A673 (cell line): Measurements from ENCODE around the gene HPF1. TPM values are rescaled to one million over a fixed set of nuclear protein-coding genes. Genes with fewer than 3 reads are reported as not detected.

ENCODE experiments used
- BruUV-seq: library from RNA; stranded (reverse); fragments of 400-500 nt; replicated peaks from 2 replicates; lab custom pipeline; 2021; lab: Mats Ljungman, UMichigan
- CTCF ChIA-PET: fragments of 300-600 bp; sonication (Branson Sonifier 250); formaldehyde crosslinking; loops from one replicate; lab custom pipeline; 2022; ENCODE audit warnings: antibody characterized with exemption; lab: Charles Lee
- POLR2A ChIA-PET: fragments of 300-600 bp; sonication (Branson Sonifier 250); formaldehyde crosslinking; loops from one replicate; lab custom pipeline; 2022; ENCODE audit warnings: antibody characterized with exemption; ENCODE audit not compliant: low non-redundant PET; lab: Charles Lee
- DNase-seq: peaks from one replicate; pipeline ENCODE4 v3.0.0-alpha.2; 2015; ENCODE audit warnings: low spot score
- H3K27ac ChIP-seq: fragments of 200-600 bp; sonication (generic); 2 replicates; pipeline ENCODE4 v1.5.1; 2016; ENCODE audit warnings: mixed run types, low read depth, mild to moderate bottlenecking, mixed read lengths, antibody characterized with exemption, low read length; ENCODE audit not compliant: poor library complexity, severe bottlenecking
- H3K27me3 ChIP-seq: fragments of 200-600 bp; sonication (generic); replicated peaks from 2 replicates; pipeline ENCODE4 v1.6.1; 2017; ENCODE audit warnings: mixed run types, low read depth, mild to moderate bottlenecking, mixed read lengths, antibody characterized with exemption, low read length; ENCODE audit not compliant: insufficient read depth, poor library complexity
- H3K36me3 ChIP-seq: fragments of 200-600 bp; sonication (generic); 2 replicates; pipeline ENCODE4 v1.6.1; 2016; ENCODE audit warnings: mixed run types, mild to moderate bottlenecking, mixed read lengths, antibody characterized with exemption, low read length; ENCODE audit not compliant: insufficient read depth, poor library complexity, severe bottlenecking
- H3K4me1 ChIP-seq: fragments of 200-600 bp; sonication (generic); 2 replicates; pipeline ENCODE4 v1.6.1; 2017; ENCODE audit warnings: mixed run types, mild to moderate bottlenecking, mixed read lengths, antibody characterized with exemption, low read length; ENCODE audit not compliant: insufficient read depth, poor library complexity, severe bottlenecking
- H3K4me3 ChIP-seq: fragments of 200-600 bp; sonication (generic); 2 replicates; pipeline ENCODE4 v1.5.1; 2016; ENCODE audit warnings: low read depth, mixed run types, mild to moderate bottlenecking, mixed read lengths, low read length; ENCODE audit not compliant: poor library complexity, severe bottlenecking
- H3K9me3 ChIP-seq: fragments of 200-600 bp; sonication (generic); 2 replicates; pipeline ENCODE4 v1.6.1; 2016; ENCODE audit warnings: mixed run types, low read depth, mild to moderate bottlenecking, mixed read lengths, antibody characterized with exemption, low read length; ENCODE audit not compliant: poor library complexity, severe bottlenecking
- CTCF ChIP-seq: fragments of 300-800, 200-600 bp; sonication (generic); conservative IDR thresholded peaks from 2 replicates; pipeline ENCODE4 v1.5.1; 2017; ENCODE audit warnings: low read depth, mild to moderate bottlenecking, antibody characterized with exemption, low read length, moderate library complexity, mixed read lengths
- EZH2 ChIP-seq: fragments of 200-600 bp; sonication (generic); IDR thresholded peaks from 2 replicates; pipeline ENCODE4 v1.6.1; 2017; ENCODE audit warnings: borderline replicate concordance, low read depth, mild to moderate bottlenecking, mixed read lengths, antibody characterized with exemption, low read length; ENCODE audit not compliant: poor library complexity, severe bottlenecking
- intact Hi-C: fragments of 100-400 bp; cut with micrococcal nuclease; formaldehyde crosslinking; loops from one replicate; pipeline ENCODE4 v1.10.0; 2022; ENCODE audit not compliant: unreplicated experiment
- total RNA-seq: library from RNA; stranded (reverse); gene quantifications from 2 replicates; pipeline ENCODE4 v1.2.3, GENCODE V29; 2021

HPF1 gene
- total RNA-seq, 1 experiment from 2014 or later, result 54.4 TPM

DNA sequence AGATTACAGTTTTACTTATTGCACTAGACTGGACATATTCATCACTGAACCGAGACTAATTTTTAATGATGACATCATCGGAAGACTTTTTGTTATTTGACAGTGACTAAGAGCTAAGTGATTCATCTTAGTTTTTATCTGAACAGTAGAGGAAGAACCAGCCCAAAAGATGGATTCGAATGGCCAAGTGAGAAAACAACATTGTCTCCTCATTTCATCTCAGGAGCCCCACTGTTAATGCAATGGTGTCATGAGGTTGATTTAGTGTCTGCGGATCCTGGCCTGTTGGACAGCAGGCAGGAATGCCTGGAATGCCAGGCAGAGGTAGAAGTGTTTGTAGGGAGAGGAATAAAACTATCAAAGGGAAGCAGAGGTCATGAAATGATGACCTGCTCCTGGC lies 37.8 kb upstream of the HPF1 start:
- ChIA-PET POLR2A (no interaction called here), CTCF (no interaction called here)
- no peak overlapping the region for H3K4me3 ChIP-seq
- no peaks in the 10 kb centered on the region for H3K36me3 ChIP-seq
- no peak overlapping the region for H3K27ac ChIP-seq
- no TSS peak for BruUV-seq
- no peaks in the 10 kb centered on the region for H3K9me3 ChIP-seq
- peaks cover 4% of the 10 kb centered on the region for H3K27me3 ChIP-seq
- H3K4me1 ChIP-seq, result no peaks in the 10 kb centered on the region
- TF ChIP-seq CTCF (no peak), EZH2 (no peak)
- intact Hi-C loops, result no loop called here
- DNase-seq, result peak; percentile 32

- no peaks in the 10 kb centered on the region for H3K4me1 ChIP-seq
- CTCF ChIA-PET, result interaction anchor here (0.6 to 1.4 kb wide), 3 partner anchors 16 to 374 kb away, joined by 3 read pairs; no protein-coding TSS in a partner anchor
- intact Hi-C loops, result no loop called here
- H3K27ac ChIP-seq, result no peak overlapping the region
- TF ChIP-seq EZH2, result no peak
- peak; percentile 67 for TF ChIP-seq CTCF
- peaks cover 43% of the 10 kb centered on the region for H3K27me3 ChIP-seq
- POLR2A ChIA-PET, result no interaction called here
- H3K36me3 ChIP-seq, result no peaks in the 10 kb centered on the region
- BruUV-seq, result no TSS peak
- H3K9me3 ChIP-seq, result no peaks in the 10 kb centered on the region
- DNase-seq, result peak; percentile 89
- H3K4me3 ChIP-seq, result peak overlapping the region; percentile 28
Measured at GRCh38 chr4:169791527-169792156, 33.9 kb upstream of the HPF1 start.

DNA sequence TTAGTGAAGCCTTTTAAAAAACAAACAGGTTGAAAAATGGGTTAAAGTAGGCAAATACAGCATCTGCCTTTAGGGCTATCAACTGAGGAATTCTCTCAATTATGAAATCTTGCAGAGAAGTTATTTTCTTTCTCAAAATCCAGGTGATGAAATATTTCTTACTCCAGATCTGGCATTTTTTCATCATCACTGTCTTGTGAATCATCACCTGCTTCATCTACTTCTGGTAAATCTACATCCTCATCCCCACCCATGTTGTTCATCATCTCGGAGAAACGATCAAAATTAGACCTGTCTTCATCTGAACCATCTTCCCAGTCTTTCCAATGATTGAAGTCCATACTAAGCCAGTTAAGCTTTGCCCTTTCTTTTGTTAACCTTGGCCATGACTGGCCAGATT lies 33.3 kb upstream of the HPF1 start:
- ChIA-PET CTCF (interaction anchor here (0.6 to 1.4 kb wide), 3 partner anchors 16 to 374 kb away, joined by 3 read pairs; no protein-coding TSS in a partner anchor), POLR2A (no interaction called here)
- H3K4me3 ChIP-seq, result peak overlapping the region; percentile 28

More for the DNA sequence above, 33.3 kb upstream of the HPF1 start:
- Histone ChIP-seq H3K4me1 (no peaks in the 10 kb centered on the region), H3K36me3 (no peaks in the 10 kb centered on the region), H3K27me3 (peaks cover 48% of the 10 kb centered on the region), H3K27ac (no peak overlapping the region), H3K9me3 (no peaks in the 10 kb centered on the region)
- DNase-seq, result no peak
- TF ChIP-seq CTCF, result no peak
- no peak for TF ChIP-seq EZH2
- intact Hi-C loops, result no loop called here
- no TSS peak for BruUV-seq
